ENCODE results near the gene RNF227. TPM values are rescaled to one million over a fixed set of nuclear protein-coding genes. Genes with fewer than 3 reads are reported as not detected.

RNF227 gene
- total RNA-seq, 1 experiment from 2014 or later: 0.11 TPM

GRCh38 chr17:7922845-7923628 lies 6.9 kb upstream of the RNF227 start:
- Histone ChIP-seq H2AFZ (ENCODE audit: low read length) (no peak overlapping the region), H3K9ac (ENCODE audit: low read length) (no peak overlapping the region), H3K36me3 (ENCODE audit: low read depth, low read length) (no peaks in the 10 kb centered on the region), H3K4me1 (ENCODE audit: insufficient read depth, low read length) (no peaks in the 10 kb centered on the region), H3K9me3 (ENCODE audit: low read length) (no peaks in the 10 kb centered on the region), H3F3A (ENCODE audit: low read length, unreplicated experiment) (no peaks in the 10 kb centered on the region), H3K79me2 (ENCODE audit: low read length) (no peaks in the 10 kb centered on the region), H3K4me2 (ENCODE audit: low read length) (no peak overlapping the region), H3K9me2 (replicated peaks; ENCODE audit: low read length) (no peaks in the 10 kb centered on the region), H4K20me1 (ENCODE audit: low read length) (no peaks in the 10 kb centered on the region), H3K27ac (ENCODE audit: low read length) (no peak overlapping the region), H3K27me3 (ENCODE audit: low read length) (no peaks in the 10 kb centered on the region), H3K4me3 (ENCODE audit: low read length) (no peak overlapping the region)
- no TSS peak for BruUV-seq (replicated peaks)
- ChIA-PET POLR2A (ENCODE audit: unreplicated experiment) (no interaction called here), CTCF (no interaction called here)
- ATAC-seq: no peak
- intact Hi-C loops (cut with micrococcal nuclease): no loop called here
- no peak for DNase-seq
- no peak for TF ChIP-seq EZH2phosphoT487 (IDR thresholded peaks at IDR 0.05; ENCODE audit: borderline replicate concordance, low read length)
- TF ChIP-seq EZH2 (IDR thresholded peaks at IDR 0.05; ENCODE audit: low read length, unreplicated experiment): no peak
- no peak for TF ChIP-seq CTCF (conservative IDR thresholded peaks at IDR 0.05; ENCODE audit: low read depth, low read length)

- POLR2A ChIA-PET (ENCODE audit: unreplicated experiment): no interaction called here
- H3K27ac ChIP-seq (ENCODE audit: low read length): no peak overlapping the region
These were observed 6.3 kb upstream of the RNF227 start for GRCh38 chr17:7922269-7922844.

More at GRCh38 chr17:7922269-7922844, 6.3 kb upstream of the RNF227 start:
- Histone ChIP-seq H3K9me2 (replicated peaks; ENCODE audit: low read length) (no peaks in the 10 kb centered on the region), H3K27me3 (ENCODE audit: low read length) (no peaks in the 10 kb centered on the region), H2AFZ (ENCODE audit: low read length) (no peak overlapping the region), H4K20me1 (ENCODE audit: low read length) (no peaks in the 10 kb centered on the region), H3F3A (ENCODE audit: low read length, unreplicated experiment) (no peaks in the 10 kb centered on the region), H3K4me3 (ENCODE audit: low read length) (no peak overlapping the region), H3K36me3 (ENCODE audit: low read depth, low read length) (no peaks in the 10 kb centered on the region), H3K4me1 (ENCODE audit: insufficient read depth, low read length) (no peaks in the 10 kb centered on the region), H3K9ac (ENCODE audit: low read length) (no peak overlapping the region), H3K79me2 (ENCODE audit: low read length) (no peaks in the 10 kb centered on the region), H3K4me2 (ENCODE audit: low read length) (no peak overlapping the region), H3K9me3 (ENCODE audit: low read length) (no peaks in the 10 kb centered on the region)
- BruUV-seq (replicated peaks): no TSS peak
- CTCF ChIA-PET: no interaction called here
- intact Hi-C loops (cut with micrococcal nuclease): no loop called here
- TF ChIP-seq EZH2phosphoT487 (IDR thresholded peaks at IDR 0.05; ENCODE audit: borderline replicate concordance, low read length) (no peak), CTCF (conservative IDR thresholded peaks at IDR 0.05; ENCODE audit: low read depth, low read length) (no peak), EZH2 (IDR thresholded peaks at IDR 0.05; ENCODE audit: low read length, unreplicated experiment) (no peak)
- DNase-seq: no peak
- no peak for ATAC-seq
